Measurements from ENCODE around the gene TJAP1. TPM values are rescaled to one million over a fixed set of nuclear protein-coding genes. Genes with fewer than 3 reads are reported as not detected.

Gene TJAP1
- total and polyA plus RNA-seq, 2 donors (not counting 3 experiments of a cell fraction or from before 2014, with no cell fraction given) = 28.4 to 31.8 TPM

DNA sequence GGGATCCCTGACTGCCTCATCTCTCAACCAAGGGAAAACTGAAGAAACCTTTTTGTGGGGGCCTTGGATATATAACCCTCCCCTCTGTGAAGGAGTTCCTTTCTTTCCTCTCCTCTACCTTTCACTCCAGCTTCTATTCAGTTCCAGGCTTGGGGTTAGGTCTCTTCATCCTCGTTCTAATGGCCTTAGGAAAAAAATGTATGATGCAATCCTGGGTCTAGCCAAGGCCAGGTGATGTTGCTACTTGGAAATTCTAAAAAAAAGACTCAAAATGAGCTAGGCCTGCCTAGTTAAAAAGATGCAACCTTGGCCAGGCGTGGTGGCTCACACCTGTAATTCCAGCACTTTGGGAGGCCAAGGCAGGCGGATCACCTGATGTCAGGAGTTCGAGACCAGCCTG is 42.4 kb upstream of the TJAP1 start:
- peaks cover 0 to 22% of the 10 kb centered on the region in 2 experiments for H3K36me3 ChIP-seq (ENCODE audit: control insufficient read depth in 2 of 2, extremely low read depth in 1 of 2, insufficient read depth in 2 of 2, low read length in 2 of 2)
- H3K4me1 ChIP-seq (ENCODE audit: control insufficient read depth, extremely low read depth, insufficient read depth, low read length) = peaks cover 13% of the 10 kb centered on the region
- no peaks in the 10 kb centered on the region for H3K9me1 ChIP-seq (replicated peaks; ENCODE audit: control insufficient read depth, extremely low read depth, insufficient read depth, low read length)
- FAIRE-seq (no peak), DNase-seq (ENCODE audit: low read depth, low spot score) (no peak)
- dilution Hi-C loops (cut with MboI; ENCODE audit: extremely low pct_ligation_motif_present, low sequenced_read_pairs) = no loop called here
- H3K9ac ChIP-seq (replicated peaks; ENCODE audit: extremely low read depth, insufficient read depth, low read length) = no peak overlapping the region
- no TSS peak for BruUV-seq (replicated peaks)
- H3K4me3 ChIP-seq (replicated peaks in 1 of 3; ENCODE audit: insufficient read depth in 1 of 3, low read depth in 1 of 3, low read length in 3 of 3) = no peak overlapping the region
- TF ChIP-seq GATA2 (IDR thresholded peaks at IDR 0.05; ENCODE audit: insufficient read depth, insufficient read length, low read depth, low read length) (no peak), FOS (IDR thresholded peaks at IDR 0.05; ENCODE audit: borderline replicate concordance, insufficient read depth, low read length) (no peak), POLR2A (IDR thresholded peaks at IDR 0.05; ENCODE audit: low read depth, low read length) (no peak), POLR2AphosphoS5 (IDR thresholded peaks at IDR 0.05; ENCODE audit: insufficient read depth, low read depth, low read length) (no peak)
- TF ChIP-seq, protein P1, sequence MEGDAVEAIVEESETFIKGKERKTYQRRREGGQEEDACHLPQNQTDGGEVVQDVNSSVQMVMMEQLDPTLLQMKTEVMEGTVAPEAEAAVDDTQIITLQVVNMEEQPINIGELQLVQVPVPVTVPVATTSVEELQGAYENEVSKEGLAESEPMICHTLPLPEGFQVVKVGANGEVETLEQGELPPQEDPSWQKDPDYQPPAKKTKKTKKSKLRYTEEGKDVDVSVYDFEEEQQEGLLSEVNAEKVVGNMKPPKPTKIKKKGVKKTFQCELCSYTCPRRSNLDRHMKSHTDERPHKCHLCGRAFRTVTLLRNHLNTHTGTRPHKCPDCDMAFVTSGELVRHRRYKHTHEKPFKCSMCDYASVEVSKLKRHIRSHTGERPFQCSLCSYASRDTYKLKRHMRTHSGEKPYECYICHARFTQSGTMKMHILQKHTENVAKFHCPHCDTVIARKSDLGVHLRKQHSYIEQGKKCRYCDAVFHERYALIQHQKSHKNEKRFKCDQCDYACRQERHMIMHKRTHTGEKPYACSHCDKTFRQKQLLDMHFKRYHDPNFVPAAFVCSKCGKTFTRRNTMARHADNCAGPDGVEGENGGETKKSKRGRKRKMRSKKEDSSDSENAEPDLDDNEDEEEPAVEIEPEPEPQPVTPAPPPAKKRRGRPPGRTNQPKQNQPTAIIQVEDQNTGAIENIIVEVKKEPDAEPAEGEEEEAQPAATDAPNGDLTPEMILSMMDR (IDR thresholded peaks at IDR 0.05; ENCODE audit: extremely low read depth in 1 of 2, insufficient read depth in 1 of 2, low read depth in 1 of 2, low read length in 2 of 2) = no peak
- H3K27ac ChIP-seq (ENCODE audit: insufficient read depth, low read depth, low read length) = no peak overlapping the region
- intact Hi-C loops (cut with micrococcal nuclease) = no loop called here
- H3K4me2 ChIP-seq (ENCODE audit: insufficient read depth, low read length) = no peak overlapping the region
- no peaks in the 10 kb centered on the region for H3K79me2 ChIP-seq (ENCODE audit: control insufficient read depth, insufficient read depth, low read length)
- H2AFZ ChIP-seq (ENCODE audit: low read depth, low read length) = no peak overlapping the region
- H3K27me3 ChIP-seq (ENCODE audit: control insufficient read depth in 2 of 2, insufficient read depth in 2 of 2, low read length in 2 of 2) = no peaks in the 10 kb centered on the region
- no peaks in the 10 kb centered on the region for H3K9me3 ChIP-seq (replicated peaks; ENCODE audit: control insufficient read depth, insufficient read depth, low read length)
- CTCF ChIA-PET = no interaction called here
- POLR2A ChIA-PET = no interaction called here
- H4K20me1 ChIP-seq (replicated peaks; ENCODE audit: control insufficient read depth, extremely low read depth, insufficient read depth, low read length) = no peaks in the 10 kb centered on the region
